HepG2 (cell line): Measurements from ENCODE around the gene IL17F. TPM values are rescaled to one million over a fixed set of nuclear protein-coding genes. Genes with fewer than 3 reads are reported as not detected.

Experiments
- ATAC-seq: fragments of 200-7000 bp; cut with Tn5 transposase; 3 replicates; pipeline ENCODE4 v1.9.1; 2020; ENCODE audit warnings: mild to moderate bottlenecking, moderate library complexity
- BruUV-seq: library from RNA; stranded (reverse); fragments of 400-500 nt; replicated peaks from 2 replicates; lab custom pipeline; 2021; lab: Mats Ljungman, UMichigan
- CTCF ChIA-PET: fragments of 300-600 bp; formaldehyde crosslinking; extraction: SDS; loops from one replicate; lab custom pipeline; 2021; ENCODE audit warnings: low total read pairs, inconsistent platforms, low intra/inter-chr PET ratio; lab: Yijun Ruan, JAX
- POLR2A ChIA-PET: fragments of 350-600 bp; sonication (Branson Sonifier 250); formaldehyde crosslinking; loops from one replicate; lab custom pipeline; 2020; ENCODE audit warnings: antibody characterized with exemption, inconsistent platforms; lab: Yijun Ruan, JAX
- DNase-seq: peaks from one replicate; pipeline ENCODE4 v3.0.0-alpha.2; 2015; ENCODE audit warnings: low spot score
- FAIRE-seq: peaks from 3 replicates; lab custom pipeline; 2011; peaks lifted over from hg19 to GRCh38; lab: Jason Lieb, UNC
- H2AFZ ChIP-seq: one replicate; pipeline ENCODE4 v1.6.1; 2011; ENCODE audit warnings: low read length, inconsistent platforms
- H3K27ac ChIP-seq: fragments of 300-600 bp; 3 replicates; pipeline ENCODE4 v1.8.0; 2011; ENCODE audit warnings: mixed run types, mild to moderate bottlenecking, mixed read lengths, low read length, inconsistent platforms; ENCODE audit not compliant: insufficient read depth; ENCODE audit errors: extremely low read length
- H3K27me3 ChIP-seq, 2 experiments: fragments of 200-600 bp in 1 of 2; 2 replicates in 1 of 2; 3 replicates in 1 of 2; pipeline versions ENCODE4 v1.6.0 to v1.8.0; 2011; ENCODE audit warnings: low read length in 2 of 2, mild to moderate bottlenecking in 2 of 2, moderate library complexity in 2 of 2, inconsistent platforms in 1 of 2; ENCODE audit not compliant: insufficient read depth in 2 of 2, control insufficient read depth in 1 of 2
- H3K36me3 ChIP-seq, 2 experiments: fragments of 200-600 bp in 1 of 2; replicated peaks in 1 of 2; 2 replicates in 1 of 2; 3 replicates in 1 of 2; pipeline versions ENCODE4 v1.5.1 to v1.8.0; 2011; ENCODE audit warnings: low read length in 2 of 2, inconsistent platforms in 1 of 2; ENCODE audit not compliant: insufficient read depth in 2 of 2, control insufficient read depth in 1 of 2
- H3K4me1 ChIP-seq: 2 replicates; pipeline ENCODE4 v1.5.1; 2012; ENCODE audit warnings: low read length, inconsistent platforms; ENCODE audit not compliant: insufficient read depth
- H3K4me2 ChIP-seq: 2 replicates; pipeline ENCODE4 v1.6.0; 2011; ENCODE audit warnings: low read depth, low read length, inconsistent platforms
- H3K4me3 ChIP-seq, 3 experiments: fragments of 200-600 bp in 1 of 3; sonication (generic), shearing (Covaris generic) in 1 of 3; replicated peaks in 1 of 3; 2 replicates each; pipeline ENCODE4 v1.5.1; 2011 to 2016; ENCODE audit warnings: low read length in 3 of 3, inconsistent platforms in 2 of 3, low read depth in 2 of 3, mild to moderate bottlenecking in 2 of 3, control low read depth in 1 of 3, mixed read lengths in 1 of 3; ENCODE audit not compliant: insufficient read depth in 1 of 3
- H3K79me2 ChIP-seq: one replicate; pipeline ENCODE4 v1.6.1; 2011; ENCODE audit warnings: low read length, inconsistent platforms; ENCODE audit not compliant: insufficient read depth
- H3K9ac ChIP-seq: 2 replicates; pipeline ENCODE4 v1.6.0; 2011; ENCODE audit warnings: mild to moderate bottlenecking, low read depth, low read length, inconsistent platforms; ENCODE audit not compliant: insufficient read depth
- H3K9me3 ChIP-seq: 2 replicates; pipeline ENCODE4 v1.5.1; 2012; ENCODE audit warnings: mild to moderate bottlenecking, low read length
- H4K20me1 ChIP-seq: 2 replicates; pipeline ENCODE4 v1.6.0; 2011; ENCODE audit warnings: inconsistent platforms, mild to moderate bottlenecking, low read length, moderate library complexity; ENCODE audit not compliant: insufficient read depth
- BCL6 ChIP-seq: IDR thresholded peaks from 2 replicates; pipeline ENCODE4 v1.6.1; 2016; ENCODE audit warnings: missing genetic modification reagents, missing compliant biosample characterization
- CBFB ChIP-seq: sonication (generic); formaldehyde crosslinking; IDR thresholded peaks from 2 replicates; pipeline ENCODE4 v1.4.0; 2020; ENCODE audit warnings: missing genetic modification reagents
- CREM ChIP-seq, 2 experiments: sonication (generic) in 1 of 2; formaldehyde crosslinking in 1 of 2; IDR thresholded peaks; 2 replicates each; pipeline versions ENCODE4 v1.4.0 to v1.6.1; 2016 to 2020; ENCODE audit warnings: antibody characterized with exemption in 1 of 2, mild to moderate bottlenecking in 1 of 2, missing genetic modification reagents in 1 of 2
- EED ChIP-seq: sonication (generic); formaldehyde crosslinking; IDR thresholded peaks from 2 replicates; pipeline ENCODE4 v1.5.0; 2020; ENCODE audit warnings: mild to moderate bottlenecking, missing genetic modification reagents
- EP300 ChIP-seq, 3 experiments: sonication (generic) in 1 of 3; formaldehyde crosslinking in 1 of 3; IDR thresholded peaks; 2 replicates each; pipeline versions ENCODE4 v1.5.1 to v1.6.1; 2011 to 2020; ENCODE audit warnings: low read depth in 2 of 3, low read length in 2 of 3, borderline replicate concordance in 1 of 3, improper control_type of control experiment in 1 of 3, mild to moderate bottlenecking in 1 of 3, missing genetic modification reagents in 1 of 3, moderate library complexity in 1 of 3
- FOSL2 ChIP-seq: sonication (generic); formaldehyde crosslinking; IDR thresholded peaks from 2 replicates; pipeline ENCODE4 v1.4.0; 2020; ENCODE audit warnings: missing genetic modification reagents
- HHEX ChIP-seq: IDR thresholded peaks from 2 replicates; pipeline ENCODE4 v1.6.1; 2016; ENCODE audit warnings: control low read depth
- HIVEP1 ChIP-seq: sonication (generic); formaldehyde crosslinking; IDR thresholded peaks from 2 replicates; pipeline ENCODE4 v1.4.0; 2020; ENCODE audit warnings: mild to moderate bottlenecking, missing genetic modification reagents
- ONECUT2 ChIP-seq: sonication (generic); formaldehyde crosslinking; IDR thresholded peaks from 2 replicates; pipeline ENCODE4 v1.4.0; 2020; ENCODE audit warnings: missing genetic modification reagents
- PAWR ChIP-seq: sonication (generic); formaldehyde crosslinking; IDR thresholded peaks from 2 replicates; pipeline ENCODE4 v1.4.0; 2020; ENCODE audit warnings: missing genetic modification reagents, mild to moderate bottlenecking, borderline replicate concordance
- RARA ChIP-seq: IDR thresholded peaks from 2 replicates; pipeline ENCODE4 v1.6.1; 2016; ENCODE audit warnings: missing genetic modification reagents, missing compliant biosample characterization
- SALL1 ChIP-seq: sonication (generic); formaldehyde crosslinking; IDR thresholded peaks from 2 replicates; pipeline ENCODE4 v1.8.0; 2022; ENCODE audit warnings: mild to moderate bottlenecking, missing genetic modification reagents
- SKI ChIP-seq: fragments of 450-650 bp; IDR thresholded peaks from one replicate; pipeline ENCODE4 v1.6.1; 2018; ENCODE audit warnings: mild to moderate bottlenecking; ENCODE audit not compliant: partially characterized antibody
- SKIL ChIP-seq: sonication (generic); formaldehyde crosslinking; IDR thresholded peaks from 2 replicates; pipeline ENCODE4 v1.8.0; 2022; ENCODE audit warnings: missing genetic modification reagents, mild to moderate bottlenecking, moderate library complexity, borderline replicate concordance
- SOX5 ChIP-seq: IDR thresholded peaks from 2 replicates; pipeline ENCODE4 v1.6.1; 2016; ENCODE audit warnings: borderline replicate concordance
- SOX6 ChIP-seq, 2 experiments: fragments of 450-650 bp in 1 of 2; sonication (generic) in 1 of 2; formaldehyde crosslinking in 1 of 2; IDR thresholded peaks; 2 replicates each; pipeline versions ENCODE4 v1.4.0 to v1.6.1; 2017 to 2020; ENCODE audit warnings: antibody characterized with exemption in 1 of 2, mild to moderate bottlenecking in 1 of 2, missing genetic modification reagents in 1 of 2
- TARDBP ChIP-seq: sonication (generic); formaldehyde crosslinking; IDR thresholded peaks from 2 replicates; pipeline ENCODE4 v1.8.0; 2022; ENCODE audit warnings: mild to moderate bottlenecking, missing genetic modification reagents
- TBL1XR1 ChIP-seq: fragments of 150-350 bp; IDR thresholded peaks from 2 replicates; pipeline ENCODE4 v1.6.1; 2014; ENCODE audit warnings: borderline replicate concordance, low read length; ENCODE audit not compliant: partially characterized antibody
- TCF7 ChIP-seq: sonication (generic); IDR thresholded peaks from 2 replicates; pipeline ENCODE4 v1.6.1; 2016; ENCODE audit warnings: antibody characterized with exemption, low read depth
- ZBTB34 ChIP-seq: sonication (generic); formaldehyde crosslinking; IDR thresholded peaks from 2 replicates; pipeline ENCODE4 v1.8.0; 2022; ENCODE audit warnings: mild to moderate bottlenecking, missing genetic modification reagents
- ZNF205 ChIP-seq: IDR thresholded peaks from 2 replicates; pipeline ENCODE4 v1.6.1; 2018; ENCODE audit warnings: missing biosample characterization, missing genetic modification reagents
- ZNF383 ChIP-seq: sonication (generic); formaldehyde crosslinking; IDR thresholded peaks from 2 replicates; pipeline ENCODE4 v1.4.0; 2020; ENCODE audit warnings: missing genetic modification reagents, mild to moderate bottlenecking, borderline replicate concordance
- ZNF777 ChIP-seq: sonication (generic); formaldehyde crosslinking; IDR thresholded peaks from 2 replicates; pipeline ENCODE4 v1.4.0; 2020; ENCODE audit warnings: missing genetic modification reagents
- WGBS: methylation state at CpG from one replicate; pipeline ENCODE4 v1.1.6; 2017; ENCODE audit warnings: low lambda C conversion rate; 5-methylcytosine and 5-hydroxymethylcytosine counted together
- in situ Hi-C: cut with HindIII; loops from 2 replicates; pipeline ENCODE4 v1.10.0; 2017; ENCODE audit warnings: low pct_unique_long_range_greater_than_20kb; ENCODE audit not compliant: extremely low pct_ligation_motif_present
- intact Hi-C: fragments of 100-400 bp; cut with micrococcal nuclease; formaldehyde crosslinking; loops from one replicate; pipeline ENCODE4 v1.10.0; 2022; ENCODE audit not compliant: unreplicated experiment
- polyA plus RNA-seq, 8 experiments: library from polyadenylated mRNA; depleted of rRNA in 3 of 8; stranded (reverse) in 7 of 8; unstranded in 1 of 8; fragments of >200 nt; fragmentation: Illumina TruSeq in 4 of 8; extraction: Trizol in 4 of 8; gene quantifications; 2 replicates each; pipeline versions ENCODE4 v1.2.1 to v1.2.3, GENCODE V29; 2011 to 2016; ENCODE audit warnings: low read depth in 4 of 8, missing spikeins in 1 of 8, mixed read lengths in 1 of 8; ENCODE audit not compliant: insufficient read depth in 1 of 8
- total RNA-seq, 5 experiments: library from RNA; depleted of rRNA; stranded (reverse); fragments of >200 nt; fragmentation: Illumina TruSeq; extraction: Trizol; gene quantifications; 2 replicates each; pipeline ENCODE4 v1.2.3, GENCODE V29; 2016; ENCODE audit warnings: low read depth in 1 of 5

IL17F gene
- total and polyA plus RNA-seq, 2 of the 13 experiments (the other 11 are each of a cell fraction or from before 2014, with no cell fraction given) = not detected

- Histone ChIP-seq H3K27me3 (peaks cover 0 to 7% of the 10 kb centered on the region in 2 experiments; a peak in 1 of 5 replicates), H2AFZ (no peak overlapping the region), H3K79me2 (no peaks in the 10 kb centered on the region), H3K9ac (no peak overlapping the region), H3K36me3 (no peaks in the 10 kb centered on the region), H3K27ac (no peak overlapping the region), H3K9me3 (no peaks in the 10 kb centered on the region), H3K4me1 (peaks cover 13% of the 10 kb centered on the region), H3K4me3 (no peak overlapping the region), H4K20me1 (no peaks in the 10 kb centered on the region), H3K4me2 (no peak overlapping the region)
- DNase-seq = peak; percentile 51
- 2% methylated on average over 2 of the region's 2 CpGs for WGBS
- intact Hi-C loops (loop anchor here (1.0 kb wide), 1 partner anchor 50 kb away; no protein-coding TSS in a partner anchor), in situ Hi-C loops (no loop called here)
- ChIA-PET POLR2A (no interaction called here), CTCF (no interaction called here)
- peak; percentile 93 for ATAC-seq
- no TSS peak for BruUV-seq
- peak; percentile 77 for FAIRE-seq
- no peak for TF ChIP-seq ZNF777
- peak; percentile 81 for TF ChIP-seq SKI
- TF ChIP-seq TCF7 = peak; percentile 90
- no peak for TF ChIP-seq PAWR (CRISPR knock-in tag)
- no peak for TF ChIP-seq HIVEP1
- 0 out of 2 replicates have a peak, but pooled peaks have one; percentile 19 for TF ChIP-seq FOSL2 (CRISPR knock-in tag)
- TF ChIP-seq ZNF383 (CRISPR knock-in tag) = no peak
- TF ChIP-seq SKIL (CRISPR knock-in tag) = 0 out of 2 replicates have a peak, but pooled peaks have one; percentile 38
- peak; percentile 47; the same call in 1 of the 2 replicates for TF ChIP-seq CREM (IDR thresholded peaks at IDR 0.05)
- TF ChIP-seq CREM (CRISPR knock-in tag; IDR thresholded peaks at IDR 0.05) = no peak
- peak; percentile 85 for TF ChIP-seq HHEX (CRISPR knock-in tag)
- TF ChIP-seq SOX6 (IDR thresholded peaks at IDR 0.05) = no peak
- peak; percentile 24; the same call in 1 of the 2 replicates for TF ChIP-seq SOX6 (CRISPR knock-in tag; IDR thresholded peaks at IDR 0.05)
- peak; percentile 93 for TF ChIP-seq TBL1XR1
- no peak for TF ChIP-seq EED (CRISPR knock-in tag)
- TF ChIP-seq RARA (CRISPR knock-in tag) = peak; percentile 95
- TF ChIP-seq SOX5 (CRISPR knock-in tag) = peak; percentile 57; the same call in 1 of the 2 replicates
- peak; percentile 99 for TF ChIP-seq BCL6 (CRISPR knock-in tag)
- TF ChIP-seq TARDBP (CRISPR knock-in tag) = 0 out of 2 replicates have a peak, but pooled peaks have one; percentile 15
- peak; percentile 95 for TF ChIP-seq CBFB (CRISPR knock-in tag)
- peak; percentile 78; the same call in 1 of the 2 replicates for TF ChIP-seq ONECUT2
- 0 out of 2 replicates have a peak, but pooled peaks have one; percentile 47 for TF ChIP-seq ZNF205 (CRISPR knock-in tag)
- peak in 1 of 2 experiments; percentile 46; a peak in 1 of 4 replicates for TF ChIP-seq EP300 (IDR thresholded peaks at IDR 0.05; ENCODE audit: low read depth in 2 of 2, low read length in 2 of 2)
- TF ChIP-seq EP300 (CRISPR knock-in tag; IDR thresholded peaks at IDR 0.05; ENCODE audit: borderline replicate concordance) = no peak
- TF ChIP-seq SALL1 (CRISPR knock-in tag) = peak; percentile 32; the same call in 1 of the 2 replicates
- TF ChIP-seq ZBTB34 = peak; percentile 27; the same call in 1 of the 2 replicates
Observed at GRCh38 chr6:52213127-52213526, 31.2 kb downstream of the IL17F start.
